Measurements from ENCODE around the gene GPC3.

DNA sequence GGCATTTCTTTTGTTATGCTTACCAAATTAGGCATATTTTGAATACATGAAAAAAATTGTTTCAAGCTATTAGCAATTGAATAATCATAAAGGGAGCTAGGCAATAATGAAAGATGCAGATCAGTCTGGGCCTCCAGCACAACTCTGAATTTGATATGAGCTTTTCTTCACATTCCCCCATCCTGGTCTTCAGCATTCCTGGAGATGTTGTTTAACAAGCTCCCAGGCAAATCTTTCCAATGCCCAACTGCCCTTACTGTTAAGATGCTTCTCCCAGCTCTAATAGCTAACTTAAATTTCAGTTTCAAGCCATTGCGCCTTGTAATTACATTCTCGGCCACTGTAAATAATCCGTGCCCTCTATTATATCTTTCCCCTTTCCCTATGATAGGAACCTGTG is 19.2 kb downstream of the GPC3 start:
- TF ChIP-seq POLR2A (IDR thresholded peaks at IDR 0.05) (no peak), CTCF (IDR thresholded peaks at IDR 0.05 in 4 of 5, conservative IDR thresholded peaks at IDR 0.05 in 1 of 5) (no peak)
